SW 1271 (cell line): ENCODE results near the gene MAP2K3.

Experiments used
- DNase-seq, 2 experiments: peaks; one replicate each; lab custom pipeline; 2025; lab: John Stamatoyannopoulos, UW

The MAP2K3 gene

GRCh38 chr17:21252796-21253645, 31.5 kb upstream of the MAP2K3 start, which contains the start of gene NATD1:
NATD1 (minus strand) TSS chr17:21253410; CDS start chr17:21253264, 146 bp downstream.
- DNase-seq: peak; percentile 79 to 89

DNA sequence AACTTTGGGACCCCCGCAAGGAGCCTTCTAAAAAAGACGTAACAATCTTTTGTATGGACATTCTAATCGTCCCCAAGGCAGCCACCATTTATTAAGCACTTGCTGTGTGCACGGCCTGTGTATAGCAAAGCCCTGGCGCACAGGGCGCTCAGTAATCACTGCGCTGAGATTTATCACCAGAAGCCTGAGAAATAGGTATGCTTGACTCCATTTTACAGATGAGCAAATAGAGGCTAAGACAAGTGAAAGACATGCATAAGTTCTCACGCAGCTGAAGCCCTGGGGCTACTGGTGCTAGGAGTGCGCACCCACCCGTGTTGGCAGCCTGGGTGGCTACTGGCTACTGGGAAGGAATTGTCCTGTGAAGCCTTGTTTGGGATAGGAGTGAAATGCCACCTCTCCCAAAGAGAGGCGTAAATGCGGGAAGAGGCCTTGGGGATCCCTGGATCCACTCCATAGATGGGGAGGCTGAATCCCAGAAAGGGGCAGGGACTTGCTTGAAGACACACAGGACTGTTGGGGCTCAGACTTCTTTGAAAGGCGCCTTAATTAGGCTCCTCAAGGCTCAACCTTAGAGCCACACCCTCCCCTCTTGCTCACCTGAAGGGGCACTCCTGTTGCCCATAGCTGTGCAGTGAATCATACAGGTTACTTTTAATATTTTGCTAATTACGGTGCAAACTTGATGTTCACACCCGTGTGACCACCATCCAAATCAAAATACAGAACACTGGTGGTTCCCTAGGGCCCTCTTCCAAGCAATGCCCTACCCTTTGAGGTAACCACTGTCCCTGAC, 30.7 kb upstream of the MAP2K3 start:
- no peak for DNase-seq

GRCh38 chr17:21258593-21258992, 25.9 kb upstream of the MAP2K3 start:
- no peak for DNase-seq

DNA sequence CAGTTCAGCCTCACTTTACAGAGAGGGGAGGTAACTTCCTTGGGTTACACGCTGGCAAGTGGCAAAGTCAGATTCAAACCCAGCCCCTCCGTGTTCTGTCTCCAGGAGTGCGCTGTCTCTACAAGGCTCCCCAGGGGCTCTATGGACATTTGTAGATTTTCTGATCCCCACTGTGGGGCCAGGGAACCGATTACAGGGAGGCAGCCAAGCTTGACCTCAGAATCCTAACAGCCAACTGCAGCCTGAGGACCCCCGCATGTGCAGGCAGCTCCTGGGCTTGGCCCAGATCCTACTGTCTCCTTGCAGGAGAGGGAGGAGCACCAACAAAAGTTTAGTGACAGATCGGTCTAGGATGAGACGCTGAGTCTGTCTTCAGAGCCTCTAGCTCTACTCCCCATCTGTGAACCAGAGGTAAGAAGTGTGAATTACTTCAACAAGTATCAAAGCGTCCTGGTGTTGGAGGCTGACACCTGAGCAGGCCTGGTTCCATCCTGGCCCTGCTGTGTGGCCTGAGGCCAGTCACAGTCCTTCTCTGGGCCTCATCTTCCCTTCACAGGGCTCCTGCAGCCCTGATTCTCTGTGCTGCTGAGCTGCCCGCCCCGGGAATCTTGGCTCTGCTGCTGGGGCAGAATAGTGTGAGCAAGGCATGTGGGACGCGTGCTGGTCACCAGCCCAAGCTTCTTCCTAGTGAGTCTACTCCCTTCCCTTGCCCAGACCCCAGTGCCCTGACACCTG, 22.1 kb upstream of the MAP2K3 start:
- no peak for DNase-seq

- no peak for DNase-seq
Measured at GRCh38 chr17:21263376-21263775, 21.1 kb upstream of the MAP2K3 start.

DNA sequence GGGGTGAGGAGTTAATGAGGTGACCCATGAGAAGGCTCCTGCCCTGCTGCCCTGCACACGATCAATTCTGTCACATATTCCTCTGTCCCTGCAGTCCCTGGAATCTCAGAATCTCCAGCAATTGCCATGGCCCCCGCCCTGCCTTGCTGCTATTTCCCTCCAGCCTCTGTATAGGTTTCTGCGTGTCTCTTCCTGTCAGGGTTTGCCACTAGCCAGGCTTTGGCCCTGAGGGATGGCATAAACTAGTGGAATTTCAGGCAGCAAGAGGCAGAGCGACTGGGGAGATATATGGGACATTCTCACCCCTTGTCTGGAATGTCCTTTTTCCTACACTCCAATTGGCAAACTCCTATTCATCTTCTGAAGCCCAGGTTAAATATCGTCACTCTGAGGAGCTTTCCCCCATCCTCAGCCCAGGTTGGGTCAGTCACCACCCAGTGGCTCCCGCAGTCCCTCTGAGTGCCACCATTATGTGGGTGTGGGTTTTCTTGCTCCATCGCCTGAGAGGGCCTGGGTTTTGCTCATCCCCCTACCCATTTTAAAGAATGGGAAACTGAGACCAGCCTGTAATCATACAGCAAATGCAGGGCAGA, 15.8 kb upstream of the MAP2K3 start:
- DNase-seq: no peak

GRCh38 chr17:21269394-21269793, 15.1 kb upstream of the MAP2K3 start:
- DNase-seq: no peak

GRCh38 chr17:21271454-21272183, 12.9 kb upstream of the MAP2K3 start:
- no peak for DNase-seq

DNA sequence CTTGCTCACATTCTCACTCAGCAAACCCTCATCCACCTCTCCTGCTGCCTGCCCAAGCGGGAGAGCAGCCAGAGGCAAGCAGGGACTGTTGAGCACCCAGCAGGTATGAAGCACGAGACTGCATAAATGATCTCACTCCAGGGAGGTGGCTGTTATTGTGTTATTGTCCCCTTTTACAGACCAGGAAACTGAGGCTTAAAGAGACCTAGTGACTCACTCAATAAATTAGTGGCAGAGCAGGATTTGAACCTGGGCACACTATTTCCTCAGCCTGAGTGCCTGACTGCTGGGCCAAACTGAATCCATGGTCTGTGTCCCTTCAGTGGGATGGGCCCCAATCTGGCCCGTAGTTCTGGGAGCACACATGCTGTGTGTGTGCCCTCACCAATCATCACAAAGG, 12.3 kb upstream of the MAP2K3 start:
- DNase-seq: no peak

- DNase-seq: no peak
Measured at GRCh38 chr17:21272881-21273792, 11.4 kb upstream of the MAP2K3 start.

- no peak for DNase-seq
Measured at GRCh38 chr17:21275047-21275578, 9.4 kb upstream of the MAP2K3 start.

GRCh38 chr17:21275579-21276263, 8.8 kb upstream of the MAP2K3 start:
- peak; percentile 44 to 80 for DNase-seq

GRCh38 chr17:21276264-21276588, 8.3 kb upstream of the MAP2K3 start:
- DNase-seq: no peak

- DNase-seq: no peak
Measured at GRCh38 chr17:21277332-21277731, 7.2 kb upstream of the MAP2K3 start.

- no peak for DNase-seq
Measured at GRCh38 chr17:21278450-21279197, 5.9 kb upstream of the MAP2K3 start.

DNA sequence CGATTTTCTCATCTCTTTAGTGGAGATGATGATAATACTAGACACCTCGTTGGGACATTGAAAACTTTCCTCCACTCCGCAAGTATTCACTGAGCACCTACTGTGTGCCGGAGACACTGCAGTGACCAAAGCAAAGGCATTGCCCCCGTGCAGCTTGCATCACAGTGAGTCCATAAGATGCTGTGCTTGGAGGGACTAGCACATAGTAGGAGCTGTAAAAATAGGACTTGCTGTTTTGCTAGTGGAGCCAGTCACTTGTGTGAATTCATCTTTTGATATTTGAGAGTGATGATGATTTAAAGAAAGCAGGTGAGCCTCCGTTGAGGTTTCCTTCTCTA, 5.3 kb upstream of the MAP2K3 start:
- DNase-seq: no peak

GRCh38 chr17:21279582-21279981, 4.9 kb upstream of the MAP2K3 start:
- DNase-seq: no peak

DNA sequence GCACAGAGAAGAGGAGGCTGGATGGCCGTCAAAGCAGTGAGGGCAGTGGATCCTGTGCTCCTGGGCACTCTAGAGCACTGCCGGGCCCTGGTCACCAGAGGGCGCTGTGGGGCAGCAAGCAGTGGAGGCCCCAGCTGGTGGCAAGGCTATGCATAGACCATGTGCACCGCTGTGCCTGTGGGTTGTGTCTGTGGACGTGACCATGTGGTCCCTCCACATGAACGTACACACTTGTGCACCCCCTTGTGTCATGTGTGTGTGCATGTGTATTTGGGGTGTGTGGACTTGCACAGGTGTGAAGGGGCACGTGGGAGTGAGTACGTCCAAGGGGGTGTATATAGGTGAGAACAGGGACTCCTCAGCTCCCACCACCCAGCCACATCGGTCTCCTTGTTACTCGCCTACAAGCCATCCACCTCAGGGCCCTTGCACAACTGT, 4.4 kb upstream of the MAP2K3 start:
- DNase-seq: peak; percentile 72 to 83

DNA sequence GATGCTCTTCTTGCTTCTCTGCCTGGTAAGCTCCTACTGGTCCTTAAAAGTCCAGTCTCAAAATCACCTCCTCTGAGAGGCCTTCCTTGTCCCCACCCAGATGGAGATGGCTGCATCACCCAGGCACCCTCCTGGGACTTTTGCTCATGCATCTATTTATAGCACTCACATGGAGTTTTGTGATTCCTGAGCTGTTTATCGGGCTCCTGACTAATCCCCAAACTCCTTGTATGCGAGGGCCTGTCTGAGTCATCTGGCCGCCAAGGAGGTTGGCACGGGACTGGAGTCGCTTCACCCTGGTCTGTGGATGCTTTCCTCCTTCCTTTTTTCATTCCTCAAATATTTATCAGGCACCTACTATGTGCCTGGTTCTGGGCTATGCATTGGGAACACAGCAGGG, 2.3 kb upstream of the MAP2K3 start:
- peak; percentile 96 to 97 for DNase-seq
